NCI-H2081 (cell line): Measurements from ENCODE around the gene EIF3D.

Experiments
- DNase-seq, 2 experiments: peaks; one replicate each; lab custom pipeline; 2025; lab: John Stamatoyannopoulos, UW

The EIF3D gene, protein sequence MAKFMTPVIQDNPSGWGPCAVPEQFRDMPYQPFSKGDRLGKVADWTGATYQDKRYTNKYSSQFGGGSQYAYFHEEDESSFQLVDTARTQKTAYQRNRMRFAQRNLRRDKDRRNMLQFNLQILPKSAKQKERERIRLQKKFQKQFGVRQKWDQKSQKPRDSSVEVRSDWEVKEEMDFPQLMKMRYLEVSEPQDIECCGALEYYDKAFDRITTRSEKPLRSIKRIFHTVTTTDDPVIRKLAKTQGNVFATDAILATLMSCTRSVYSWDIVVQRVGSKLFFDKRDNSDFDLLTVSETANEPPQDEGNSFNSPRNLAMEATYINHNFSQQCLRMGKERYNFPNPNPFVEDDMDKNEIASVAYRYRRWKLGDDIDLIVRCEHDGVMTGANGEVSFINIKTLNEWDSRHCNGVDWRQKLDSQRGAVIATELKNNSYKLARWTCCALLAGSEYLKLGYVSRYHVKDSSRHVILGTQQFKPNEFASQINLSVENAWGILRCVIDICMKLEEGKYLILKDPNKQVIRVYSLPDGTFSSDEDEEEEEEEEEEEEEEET

GRCh38 chr22:36528795-36529751, at the start of gene EIF3D:
Gene EIF3D (minus strand): TSS chr22:36529166. CDS start chr22:36526121, 3,045 bp downstream.
- peak; percentile 96 to 99 for DNase-seq

DNA sequence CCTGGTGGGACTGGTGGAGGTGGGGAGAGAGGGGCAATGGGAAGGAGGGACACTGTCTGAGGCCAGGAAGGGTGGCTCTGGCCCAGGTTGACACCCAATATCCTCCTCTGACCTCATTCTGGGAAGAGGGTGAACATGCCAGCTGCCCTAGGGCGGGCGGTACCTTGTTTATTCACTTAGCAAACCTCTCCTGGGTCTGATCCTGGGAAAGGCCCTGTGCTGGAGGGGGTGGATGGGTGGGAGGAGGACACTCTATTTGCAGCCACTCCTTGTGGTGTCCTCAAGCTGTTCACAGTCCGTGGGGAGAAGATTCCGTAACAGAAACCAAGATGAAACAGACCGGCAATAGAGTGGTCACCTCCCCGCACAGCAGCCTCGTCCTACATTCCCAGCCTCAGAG, 49.7 kb upstream of the EIF3D start:
- no peak for DNase-seq

DNA sequence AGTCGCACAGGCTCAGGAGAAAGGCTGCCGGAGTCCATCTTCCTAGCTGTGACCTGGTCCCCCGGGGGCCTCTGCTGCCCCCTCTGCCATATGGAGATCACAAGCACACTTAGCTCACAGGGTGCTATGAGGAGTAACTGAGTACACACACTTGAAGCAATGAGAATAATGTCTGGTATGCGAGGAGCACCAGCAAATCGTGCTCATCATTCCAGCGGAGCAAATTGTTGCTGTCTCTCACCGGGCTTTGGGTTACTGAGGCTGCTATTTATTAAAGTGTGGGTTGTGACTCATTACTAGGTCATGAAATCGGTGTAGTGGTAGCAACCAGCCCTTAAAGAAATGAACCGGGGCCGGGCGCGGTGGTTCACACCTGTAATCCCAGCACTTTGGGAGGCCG, 48.1 kb upstream of the EIF3D start:
- DNase-seq, result no peak

DNA sequence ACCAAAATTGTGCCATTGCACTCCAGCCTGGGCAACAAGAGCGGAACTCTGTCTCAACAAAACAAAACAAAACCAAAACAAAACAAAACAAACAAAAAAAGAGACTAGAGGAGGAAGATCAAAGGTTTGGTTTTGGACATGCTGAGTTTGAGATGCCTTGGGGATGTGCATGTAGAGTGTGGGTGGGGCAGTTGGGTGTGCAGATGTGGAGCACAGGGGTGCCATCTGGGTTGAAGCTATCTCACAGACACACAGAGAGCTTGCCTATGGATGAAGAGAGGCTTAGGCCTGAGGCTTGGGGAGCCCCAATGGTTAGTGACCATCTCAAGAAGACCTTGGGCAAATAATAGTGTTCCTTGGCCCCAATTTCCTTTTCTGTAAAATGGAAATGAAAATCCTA, 45.8 kb upstream of the EIF3D start:
- DNase-seq, result no peak

- no peak for DNase-seq
Observed at GRCh38 chr22:36573815-36574363, 44.9 kb upstream of the EIF3D start.

- no peak for DNase-seq
Observed at GRCh38 chr22:36571991-36572390, 43.0 kb upstream of the EIF3D start.

GRCh38 chr22:36569999-36570398, 41.0 kb upstream of the EIF3D start:
- no peak for DNase-seq

- DNase-seq, result no peak
Observed at GRCh38 chr22:36568846-36569245, 39.9 kb upstream of the EIF3D start.

DNA sequence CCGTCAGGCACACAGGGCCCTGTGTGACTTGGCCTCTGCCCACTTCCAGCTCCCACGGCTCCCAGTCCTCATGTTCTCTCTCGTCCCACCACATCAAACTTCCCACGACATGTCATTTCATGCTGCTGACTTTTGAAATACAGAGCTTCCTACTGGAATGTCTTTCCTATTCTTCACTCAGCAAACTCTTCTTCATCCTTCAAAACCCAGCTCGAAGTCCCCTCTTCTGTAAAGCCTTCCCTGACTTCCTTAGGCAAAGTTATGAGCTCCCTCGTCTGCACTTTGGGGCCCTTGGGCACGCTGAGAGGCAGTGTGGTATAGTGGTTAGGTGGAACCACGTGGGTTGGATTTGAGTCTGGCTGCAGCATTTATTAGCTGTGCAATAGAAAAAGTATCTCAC, 37.8 kb upstream of the EIF3D start:
- no peak for DNase-seq

- no peak for DNase-seq
Observed at GRCh38 chr22:36565686-36566085, 36.7 kb upstream of the EIF3D start.

DNA sequence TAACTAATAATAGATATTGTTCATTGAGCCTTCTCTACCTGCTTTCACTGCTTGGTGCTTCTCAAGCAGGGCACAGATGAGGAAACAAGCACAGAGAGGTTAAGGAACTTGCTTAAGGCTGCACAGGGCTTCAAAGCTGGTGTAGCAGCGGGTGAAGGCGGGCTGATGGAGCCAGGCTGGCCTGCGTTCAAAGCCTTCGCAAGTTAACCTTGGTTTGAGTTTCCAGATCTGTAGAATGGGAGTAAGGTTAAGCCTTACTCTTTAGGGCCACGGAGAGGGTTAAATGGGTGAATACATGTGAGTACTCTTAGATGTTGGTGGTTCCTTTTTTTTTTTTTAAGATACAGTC, 36.2 kb upstream of the EIF3D start:
- DNase-seq, result no peak

- no peak for DNase-seq
Observed at GRCh38 chr22:36564422-36565158, 35.6 kb upstream of the EIF3D start.

- no peak for DNase-seq
Observed at GRCh38 chr22:36563898-36564297, 34.9 kb upstream of the EIF3D start.

GRCh38 chr22:36563444-36563843, 34.5 kb upstream of the EIF3D start:
- no peak for DNase-seq

DNA sequence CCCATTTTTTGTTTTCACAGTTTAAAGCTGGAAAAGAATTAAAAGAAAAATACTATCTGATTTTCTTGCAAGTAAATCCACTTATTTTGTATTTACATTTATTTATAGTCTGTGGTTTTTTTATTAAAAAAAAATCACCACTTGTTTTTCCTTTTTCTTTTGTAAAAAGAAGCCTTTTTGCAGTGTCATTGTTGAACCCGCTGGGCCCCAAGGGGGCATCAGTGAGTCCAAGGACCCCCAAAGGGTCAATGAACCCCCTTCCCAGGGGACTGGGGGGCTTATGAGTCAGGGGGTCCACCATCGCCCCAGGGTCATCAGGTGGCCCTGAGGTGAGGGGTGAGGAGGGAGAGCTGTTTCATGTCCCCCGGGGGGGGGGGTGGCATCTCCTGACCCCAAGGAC, 34.0 kb upstream of the EIF3D start:
- no peak for DNase-seq

DNA sequence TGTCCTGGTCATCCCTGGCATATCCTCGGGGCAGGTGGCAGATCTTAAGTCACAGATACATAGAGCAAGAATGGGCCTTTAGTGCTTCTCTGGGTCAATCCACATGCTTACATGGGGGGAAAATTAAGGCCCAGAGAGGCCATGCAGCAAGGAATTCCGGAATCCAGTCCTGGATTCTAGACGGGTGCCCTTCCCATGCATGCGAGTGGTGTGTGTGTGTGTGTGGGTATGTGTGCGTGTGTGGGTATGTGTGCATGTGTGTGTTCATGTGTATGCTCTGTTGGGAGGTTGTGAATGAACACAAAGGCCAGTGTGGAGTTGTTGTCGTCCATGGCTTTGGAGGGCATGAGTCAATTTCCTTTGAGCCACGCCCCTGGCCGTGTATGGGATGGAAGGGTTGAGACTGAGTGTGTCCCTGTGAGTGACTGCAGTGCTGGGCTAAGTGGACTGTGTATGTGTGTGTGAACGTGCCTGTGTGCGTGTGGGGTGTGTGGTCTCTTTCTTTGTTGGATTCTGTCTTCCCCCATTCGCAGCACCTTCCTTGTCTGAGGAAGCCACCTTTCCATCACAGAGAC, 33.4 kb upstream of the EIF3D start:
- no peak for DNase-seq

DNA sequence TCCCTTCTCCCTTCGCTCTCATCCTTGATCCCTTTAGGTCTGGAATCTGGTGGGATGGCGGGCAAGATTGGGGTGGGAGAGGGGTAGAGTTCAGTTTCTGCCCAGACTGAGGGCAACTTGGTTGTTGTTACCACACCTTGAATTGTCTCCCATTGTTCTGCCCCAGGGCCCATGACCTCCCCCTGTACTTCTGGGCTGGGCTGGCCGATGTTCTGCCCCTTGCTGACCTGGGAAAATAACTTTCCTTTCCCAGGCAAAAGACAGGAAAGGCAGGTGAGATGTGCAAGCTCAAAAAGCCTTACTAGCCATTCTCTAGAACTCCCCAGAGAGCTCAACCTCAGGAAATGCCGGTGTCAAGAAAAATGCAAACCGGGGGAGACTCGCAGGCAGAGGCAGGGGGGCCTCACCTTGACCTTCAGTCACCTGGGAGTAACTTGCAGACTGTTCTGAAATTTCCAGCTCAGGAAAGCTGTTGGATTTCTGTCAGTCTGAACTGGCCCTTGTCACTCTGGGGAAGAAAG, 32.4 kb upstream of the EIF3D start:
- DNase-seq, result no peak

- no peak for DNase-seq
Observed at GRCh38 chr22:36560001-36560400, 31.0 kb upstream of the EIF3D start.

DNA sequence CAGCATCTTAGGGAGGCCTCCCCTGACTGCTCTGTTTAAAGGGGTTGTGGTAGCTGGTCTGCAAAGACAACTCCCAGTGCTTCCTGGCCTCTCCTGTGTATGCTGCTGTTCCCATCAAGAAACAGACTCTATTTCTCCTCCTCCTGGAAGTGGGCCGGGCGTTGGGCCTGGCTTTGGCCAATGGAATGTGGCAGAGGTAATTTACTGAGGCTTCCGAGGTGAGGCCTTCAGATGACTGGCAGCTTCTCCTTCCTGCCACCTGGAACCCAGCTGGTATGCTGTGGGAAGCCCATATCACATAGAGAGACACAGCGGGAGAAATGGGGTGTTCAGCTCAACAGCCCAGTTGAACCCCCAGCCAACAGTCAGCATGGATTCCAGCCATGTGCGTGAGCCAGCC, 25.1 kb upstream of the EIF3D start:
- DNase-seq, result no peak

- DNase-seq, result peak in 1 of 2 experiments; percentile 4
Observed at GRCh38 chr22:36552289-36552688, 23.3 kb upstream of the EIF3D start.
